Erythroblast (primary cell): ENCODE data around the gene TBC1D19.

Experiments
- GATA1 ChIP-seq: IDR thresholded peaks from 2 replicates; pipeline ENCODE4 v1.6.1; 2011; ENCODE audit warnings: low read depth, mild to moderate bottlenecking, control low read depth, low read length, moderate library complexity
- POLR2A ChIP-seq: IDR thresholded peaks from 2 replicates; pipeline ENCODE4 v1.6.1; 2011; ENCODE audit warnings: mild to moderate bottlenecking, low read length

DNA sequence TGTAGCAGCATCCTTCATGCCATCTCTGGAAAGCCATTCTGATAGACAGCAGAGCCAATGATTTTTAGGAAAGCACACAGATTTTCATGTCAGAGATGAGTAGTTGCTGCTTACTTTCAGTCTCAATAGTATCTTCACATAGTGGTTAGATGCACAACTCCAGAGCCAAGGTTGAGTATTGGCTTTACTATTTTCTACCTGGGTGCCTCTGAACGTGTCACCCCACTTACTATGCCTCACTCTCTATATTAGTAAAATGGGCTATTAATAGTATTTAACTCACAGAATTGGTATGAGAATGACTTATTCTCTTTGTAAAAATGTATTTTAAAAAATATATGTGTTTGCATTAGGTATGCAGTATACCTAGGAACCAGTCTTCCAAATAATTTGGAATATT, 168.0 kb downstream of the TBC1D19 start:
- TF ChIP-seq POLR2A (no peak), GATA1 (no peak)
